Activated T-cell treated with anti-CD3 and anti-CD28 coated beads, Interleukin-2, amount 50 U/mL, for 72 hours (primary cell): ENCODE measurements around the gene OR6Q1. TPM values are rescaled to one million over a fixed set of nuclear protein-coding genes. Genes with fewer than 3 reads are reported as not detected.

Experiments used
- ATAC-seq, 2 donors: fragments of 150-1000 bp; cut with Tn5 transposase; replicated peaks in 1 of 2; 2 replicates each; pipeline ENCODE4 v1.10.0; 2021; ENCODE audit warnings: moderate library complexity in 2 of 2, mild to moderate bottlenecking in 1 of 2
- DNase-seq, 2 donors: peaks; one replicate each; pipeline ENCODE4 v3.0.0; 2021 to 2022; ENCODE audit warnings: mixed read lengths in 1 of 2
- H3K27ac Mint-ChIP-seq: one replicate; pipeline ENCODE4 v1.8.0; 2022; ENCODE audit warnings: mild to moderate bottlenecking, moderate library complexity, mixed read lengths
- H3K27me3 Mint-ChIP-seq: one replicate; pipeline ENCODE4 v1.8.0; 2022; ENCODE audit warnings: low read depth, mixed read lengths
- H3K36me3 Mint-ChIP-seq, 2 donors: one replicate each; pipeline ENCODE4 v1.8.0; 2022; ENCODE audit warnings: mixed read lengths in 2 of 2, mild to moderate bottlenecking in 1 of 2; ENCODE audit not compliant: insufficient read depth in 2 of 2
- H3K4me1 Mint-ChIP-seq: one replicate; pipeline ENCODE4 v1.8.0; 2022; ENCODE audit warnings: low read depth, mixed read lengths
- H3K4me3 Mint-ChIP-seq, 2 donors: one replicate each; pipeline ENCODE4 v1.8.0; 2022; ENCODE audit warnings: mild to moderate bottlenecking in 2 of 2, mixed read lengths in 2 of 2, moderate library complexity in 2 of 2
- H3K9me3 Mint-ChIP-seq, 2 donors: one replicate each; pipeline ENCODE4 v1.8.0; 2022; ENCODE audit warnings: mixed read lengths in 2 of 2
- total RNA-seq, 2 donors: library from RNA; stranded (reverse); gene quantifications; one replicate each; pipeline ENCODE4 v1.2.3, GENCODE V29; 2022

Gene OR6Q1
- total RNA-seq, 2 donors from 2014 or later, result not detected

- DNase-seq, result no peak
- Mint-ChIP-seq H3K36me3 (no peaks in the 10 kb centered on the region), H3K4me1 (no peaks in the 10 kb centered on the region), H3K27ac (no peak overlapping the region), H3K9me3 (no peaks in the 10 kb centered on the region), H3K27me3 (peaks cover 6% of the 10 kb centered on the region), H3K4me3 (no peak overlapping the region)
- ATAC-seq, result no peak
Measured at GRCh38 chr11:58027341-58027740, 3.4 kb upstream of the OR6Q1 start.

GRCh38 chr11:58028687-58029411 is 1.9 kb upstream of the OR6Q1 start:
- DNase-seq (no peak), ATAC-seq (no peak)
- no peaks in the 10 kb centered on the region for H3K4me1 Mint-ChIP-seq
- peaks cover 6% of the 10 kb centered on the region for H3K27me3 Mint-ChIP-seq
- H3K4me3 Mint-ChIP-seq, result no peak overlapping the region
- H3K36me3 Mint-ChIP-seq, result no peaks in the 10 kb centered on the region
- H3K9me3 Mint-ChIP-seq, result no peaks in the 10 kb centered on the region
- H3K27ac Mint-ChIP-seq, result no peak overlapping the region

GRCh38 chr11:58034471-58034870 is 3.7 kb downstream of the OR6Q1 start:
- no peak overlapping the region for H3K27ac Mint-ChIP-seq
- no peak for DNase-seq
- no peak overlapping the region for H3K4me3 Mint-ChIP-seq
- peaks cover 6% of the 10 kb centered on the region for H3K27me3 Mint-ChIP-seq
- peaks cover 5% of the 10 kb centered on the region in 2 donors for H3K9me3 Mint-ChIP-seq
- H3K36me3 Mint-ChIP-seq, result no peaks in the 10 kb centered on the region
- ATAC-seq, result no peak
- H3K4me1 Mint-ChIP-seq, result no peaks in the 10 kb centered on the region

GRCh38 chr11:58039589-58039988 is 8.8 kb downstream of the OR6Q1 start:
- Mint-ChIP-seq H3K27ac (no peak overlapping the region), H3K27me3 (peaks cover 23% of the 10 kb centered on the region), H3K36me3 (no peaks in the 10 kb centered on the region), H3K4me1 (no peaks in the 10 kb centered on the region), H3K9me3 (peaks cover 5 to 7% of the 10 kb centered on the region in 2 donors), H3K4me3 (no peak overlapping the region)
- DNase-seq, result no peak
- no peak for ATAC-seq

- Mint-ChIP-seq H3K4me1 (no peaks in the 10 kb centered on the region), H3K9me3 (peaks cover 0 to 2% of the 10 kb centered on the region in 2 donors), H3K27me3 (peaks cover 23% of the 10 kb centered on the region), H3K4me3 (no peak overlapping the region), H3K27ac (no peak overlapping the region), H3K36me3 (no peaks in the 10 kb centered on the region)
- DNase-seq (no peak), ATAC-seq (no peak)
Measured at GRCh38 chr11:58043379-58043778, 12.6 kb downstream of the OR6Q1 start.

GRCh38 chr11:58046231-58046630 is 15.5 kb downstream of the OR6Q1 start:
- peaks cover 0 to under 1% of the 10 kb centered on the region in 2 donors for H3K9me3 Mint-ChIP-seq
- ATAC-seq, result no peak
- no peak for DNase-seq
- no peaks in the 10 kb centered on the region for H3K36me3 Mint-ChIP-seq
- no peaks in the 10 kb centered on the region for H3K4me1 Mint-ChIP-seq
- H3K4me3 Mint-ChIP-seq, result no peak overlapping the region
- no peak overlapping the region for H3K27ac Mint-ChIP-seq
- H3K27me3 Mint-ChIP-seq, result peaks cover 14% of the 10 kb centered on the region

GRCh38 chr11:58047818-58048217 is 17.1 kb downstream of the OR6Q1 start:
- Mint-ChIP-seq H3K9me3 (no peaks in the 10 kb centered on the region), H3K36me3 (no peaks in the 10 kb centered on the region), H3K27ac (no peak overlapping the region), H3K4me3 (no peak overlapping the region), H3K27me3 (peaks cover 10% of the 10 kb centered on the region), H3K4me1 (no peaks in the 10 kb centered on the region)
- DNase-seq (no peak), ATAC-seq (no peak)

GRCh38 chr11:58055806-58056401 is 25.2 kb downstream of the OR6Q1 start:
- Mint-ChIP-seq H3K4me1 (no peaks in the 10 kb centered on the region), H3K4me3 (no peak overlapping the region)

GRCh38 chr11:58057481-58057880 is 26.7 kb downstream of the OR6Q1 start:
- no peak overlapping the region for H3K27ac Mint-ChIP-seq

More at GRCh38 chr11:58055806-58056401, 25.2 kb downstream of the OR6Q1 start:
- H3K27me3 Mint-ChIP-seq, result peaks cover 5% of the 10 kb centered on the region
- H3K9me3 Mint-ChIP-seq, result peaks cover 0 to 1% of the 10 kb centered on the region in 2 donors
- H3K27ac Mint-ChIP-seq, result no peak overlapping the region
- no peak for ATAC-seq
- H3K36me3 Mint-ChIP-seq, result no peaks in the 10 kb centered on the region
- no peak for DNase-seq

GRCh38 chr11:58058276-58059006 is 27.7 kb downstream of the OR6Q1 start:
- Mint-ChIP-seq H3K9me3 (peaks cover 0 to 1% of the 10 kb centered on the region in 2 donors), H3K27me3 (peaks cover 5% of the 10 kb centered on the region), H3K4me3 (no peak overlapping the region), H3K36me3 (no peaks in the 10 kb centered on the region), H3K27ac (no peak overlapping the region), H3K4me1 (no peaks in the 10 kb centered on the region)
- DNase-seq (no peak), ATAC-seq (no peak)

More at GRCh38 chr11:58057481-58057880, 26.7 kb downstream of the OR6Q1 start:
- ATAC-seq (no peak), DNase-seq (no peak)
- peaks cover 5% of the 10 kb centered on the region for H3K27me3 Mint-ChIP-seq
- H3K4me3 Mint-ChIP-seq, result no peak overlapping the region
- no peaks in the 10 kb centered on the region for H3K4me1 Mint-ChIP-seq
- H3K36me3 Mint-ChIP-seq, result no peaks in the 10 kb centered on the region
- peaks cover 0 to 1% of the 10 kb centered on the region in 2 donors for H3K9me3 Mint-ChIP-seq

GRCh38 chr11:58059007-58059350 is 28.2 kb downstream of the OR6Q1 start:
- H3K9me3 Mint-ChIP-seq, result peaks cover 0 to 1% of the 10 kb centered on the region in 2 donors
- peaks cover 5% of the 10 kb centered on the region for H3K27me3 Mint-ChIP-seq
- no peaks in the 10 kb centered on the region for H3K36me3 Mint-ChIP-seq
- no peak overlapping the region for H3K27ac Mint-ChIP-seq
- no peaks in the 10 kb centered on the region for H3K4me1 Mint-ChIP-seq
- ATAC-seq (no peak), DNase-seq (no peak)
- no peak overlapping the region for H3K4me3 Mint-ChIP-seq

GRCh38 chr11:58060535-58060934 is 29.8 kb downstream of the OR6Q1 start:
- H3K4me1 Mint-ChIP-seq, result no peaks in the 10 kb centered on the region
- H3K36me3 Mint-ChIP-seq, result no peaks in the 10 kb centered on the region
- no peak overlapping the region for H3K27ac Mint-ChIP-seq
- ATAC-seq, result no peak
- DNase-seq, result no peak
- peaks cover 0 to 1% of the 10 kb centered on the region in 2 donors for H3K9me3 Mint-ChIP-seq
- H3K4me3 Mint-ChIP-seq, result no peak overlapping the region
- peaks cover 5% of the 10 kb centered on the region for H3K27me3 Mint-ChIP-seq

- no peak for DNase-seq
- H3K4me3 Mint-ChIP-seq, result no peak overlapping the region
- peaks cover 5% of the 10 kb centered on the region for H3K27me3 Mint-ChIP-seq
- H3K27ac Mint-ChIP-seq, result no peak overlapping the region
- H3K36me3 Mint-ChIP-seq, result no peaks in the 10 kb centered on the region
- no peaks in the 10 kb centered on the region for H3K4me1 Mint-ChIP-seq
- ATAC-seq, result no peak
- no peaks in the 10 kb centered on the region for H3K9me3 Mint-ChIP-seq
Measured at GRCh38 chr11:58060939-58061672, 30.4 kb downstream of the OR6Q1 start.
